Measurements from ENCODE around the gene TRAT1.

The TRAT1 gene

GRCh38 chr3:108861401-108861800 is 38.8 kb downstream of the TRAT1 start:
- DNase-seq (ENCODE audit: low read depth, low spot score), result no peak

GRCh38 chr3:108862865-108863798 is 40.5 kb downstream of the TRAT1 start:
- no peak for DNase-seq (ENCODE audit: low read depth, low spot score)

- no peak for DNase-seq (ENCODE audit: low read depth, low spot score)
These were observed 41.2 kb downstream of the TRAT1 start for GRCh38 chr3:108863799-108864135.

- DNase-seq (ENCODE audit: low read depth, low spot score), result no peak
These were observed 55.3 kb downstream of the TRAT1 start for GRCh38 chr3:108877901-108878300.

GRCh38 chr3:108879915-108880314 is 57.3 kb downstream of the TRAT1 start:
- DNase-seq (ENCODE audit: low read depth, low spot score), result no peak

- no peak for DNase-seq (ENCODE audit: low read depth, low spot score)
These were observed 60.2 kb downstream of the TRAT1 start for GRCh38 chr3:108882762-108883161.

GRCh38 chr3:108883373-108883772 is 60.8 kb downstream of the TRAT1 start:
- no peak for DNase-seq (ENCODE audit: low read depth, low spot score)

GRCh38 chr3:108887121-108887520 is 64.5 kb downstream of the TRAT1 start:
- DNase-seq (ENCODE audit: low read depth, low spot score), result no peak

- DNase-seq (ENCODE audit: low read depth, low spot score), result no peak
These were observed 65.2 kb downstream of the TRAT1 start for GRCh38 chr3:108887777-108888176.

- no peak for DNase-seq (ENCODE audit: low read depth, low spot score)
These were observed 69.2 kb downstream of the TRAT1 start for GRCh38 chr3:108891833-108892232.

GRCh38 chr3:108894981-108895380 is 72.4 kb downstream of the TRAT1 start:
- no peak for DNase-seq (ENCODE audit: low read depth, low spot score)

GRCh38 chr3:108897883-108898282 is 75.3 kb downstream of the TRAT1 start:
- DNase-seq (ENCODE audit: low read depth, low spot score), result no peak

GRCh38 chr3:108899530-108899929 is 76.9 kb downstream of the TRAT1 start:
- DNase-seq (ENCODE audit: low read depth, low spot score), result no peak
